Muscle of leg (tissue), 11 donors: ENCODE measurements around the gene NCOA1. TPM values are rescaled to one million over a fixed set of nuclear protein-coding genes. Genes with fewer than 3 reads are reported as not detected.
A peak's percentile ranks its signal among the peaks of the same experiment; 100 is the strongest.
"Not testable (repeated sequence)": the region's sequence is repeated elsewhere in the genome, so short reads cannot be mapped to it uniquely, and the experiment has no call there.

Experiments
- DNase-seq: peaks from one replicate; pipeline ENCODE4 v3.0.0; 2013
- H3K27ac ChIP-seq: one replicate; pipeline ENCODE4 v1.5.1; 2013; ENCODE audit warnings: mild to moderate bottlenecking, low read length, control low read depth
- H3K27me3 ChIP-seq: one replicate; pipeline ENCODE4 v1.6.1; 2013; ENCODE audit warnings: low read length; ENCODE audit not compliant: control insufficient read depth, insufficient read depth
- H3K36me3 ChIP-seq: one replicate; pipeline ENCODE4 v1.6.1; 2013; ENCODE audit warnings: low read length; ENCODE audit not compliant: control insufficient read depth, insufficient read depth
- H3K4me1 ChIP-seq: one replicate; pipeline ENCODE4 v1.6.1; 2013; ENCODE audit warnings: low read length; ENCODE audit not compliant: control insufficient read depth, insufficient read depth
- H3K4me3 ChIP-seq: one replicate; pipeline ENCODE4 v1.5.1; 2013; ENCODE audit warnings: low read length, control low read depth
- H3K9me3 ChIP-seq: replicated peaks from 2 replicates; pipeline ENCODE4 v1.6.1; 2013; ENCODE audit warnings: low read depth, low read length; ENCODE audit not compliant: control insufficient read depth
- WGBS: methylation state at CpG from one replicate; pipeline ENCODE4 v1.1.5; 2013; ENCODE audit warnings: missing lambda C conversion rate; ENCODE audit not compliant: insufficient coverage; 5-methylcytosine and 5-hydroxymethylcytosine counted together
- polyA plus RNA-seq, 8 donors: library from polyadenylated mRNA; unstranded; fragments of 120-200 nt; gene quantifications; one replicate each; pipeline versions ENCODE4 v1.2.1 to v1.2.3, GENCODE V29; 2013; ENCODE audit warnings: inconsistent platforms in 1 of 8, low replicate concordance in 1 of 8; ENCODE audit not compliant: insufficient read length in 8 of 8, insufficient read depth in 1 of 8
- total RNA-seq: library from RNA; stranded (reverse); fragments of 120-200 nt; gene quantifications from one replicate; pipeline ENCODE4 v1.2.4, GENCODE V29; 2013

The NCOA1 gene
- total and polyA plus RNA-seq, 9 donors, result 69.6 to 106 (median 89.6) TPM

- H3K9me3 ChIP-seq, H3K4me3 ChIP-seq, H3K36me3 ChIP-seq, DNase-seq, H3K4me1 ChIP-seq, H3K27ac ChIP-seq, H3K27me3 ChIP-seq: not testable (repeated sequence)
- 98% methylated on average over 19 of the region's 25 CpGs for WGBS
Measured at GRCh38 chr2:24805811-24806660, 315.0 kb downstream of the NCOA1 start.

- Histone ChIP-seq H3K36me3 (peaks cover 4% of the 10 kb centered on the region), H3K27me3 (no peaks in the 10 kb centered on the region), H3K9me3 (peaks cover 2% of the 10 kb centered on the region), H3K4me3 (no peak overlapping the region), H3K4me1 (no peaks in the 10 kb centered on the region), H3K27ac (no peak overlapping the region)
- DNase-seq, result no peak
Measured at GRCh38 chr2:24806661-24807036, 315.6 kb downstream of the NCOA1 start.

DNA sequence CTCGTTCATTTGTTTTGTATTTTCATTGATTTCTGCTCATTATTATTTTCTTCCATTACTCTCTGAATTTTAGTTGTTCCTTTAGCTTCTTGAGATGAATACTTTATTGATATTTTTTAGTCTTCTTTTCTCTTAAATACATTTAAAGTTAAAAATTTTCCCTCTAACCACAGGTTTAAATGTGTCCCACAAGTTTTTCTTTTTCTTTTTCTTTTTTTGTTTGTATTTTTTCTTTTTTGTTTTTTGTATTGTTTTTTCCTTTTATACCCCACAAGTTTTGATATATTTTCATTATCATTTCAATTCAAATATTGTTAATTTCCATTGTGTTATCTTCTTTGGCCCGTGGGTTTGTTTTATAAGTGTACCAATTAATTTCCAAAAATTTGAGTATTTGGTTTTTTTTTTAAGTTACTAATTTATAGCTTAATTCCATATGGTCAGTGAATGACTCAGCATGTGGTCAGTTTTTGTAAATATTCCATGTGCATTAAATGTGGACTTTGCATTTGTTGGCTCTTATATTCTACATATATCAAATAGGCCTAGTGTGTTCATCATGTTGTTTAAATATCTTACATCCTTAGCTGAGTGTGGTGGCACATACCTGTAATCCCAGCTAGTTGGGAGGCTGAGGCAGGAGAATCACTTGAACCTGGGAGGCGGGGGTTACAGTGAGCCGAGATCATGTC is 318.4 kb downstream of the NCOA1 start:
- no CpG with 5 or more reads among the region's 4 CpGs for WGBS
- Histone ChIP-seq H3K9me3 (peaks cover 2% of the 10 kb centered on the region), H3K4me1 (peaks cover 7% of the 10 kb centered on the region), H3K27ac (no peak overlapping the region), H3K36me3 (peaks cover 5% of the 10 kb centered on the region), H3K4me3 (no peak overlapping the region), H3K27me3 (no peaks in the 10 kb centered on the region)
- no peak for DNase-seq

DNA sequence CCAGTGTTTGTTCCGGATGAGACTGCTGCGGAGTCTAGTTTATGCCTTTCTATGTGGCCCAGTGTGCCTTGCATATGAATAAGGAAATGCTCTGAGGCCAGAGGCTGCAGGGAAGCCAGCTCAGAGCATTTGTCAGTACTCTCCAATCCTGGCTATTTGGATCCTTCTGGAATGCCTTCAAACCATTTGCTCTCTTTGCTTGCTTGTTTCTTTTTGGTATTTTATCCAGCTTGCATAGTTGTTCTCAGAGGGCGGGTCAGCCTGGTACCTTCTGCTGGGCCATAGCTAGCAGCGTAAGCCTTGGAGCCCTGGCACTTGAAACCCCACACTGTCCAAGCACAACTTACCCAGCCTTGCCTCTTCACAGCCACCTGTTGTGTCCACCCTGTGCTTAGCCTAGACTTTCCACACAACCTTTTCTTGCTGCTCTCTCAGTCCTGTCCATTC is 322.7 kb downstream of the NCOA1 start:
- Histone ChIP-seq H3K9me3 (no peaks in the 10 kb centered on the region), H3K4me1 (peaks cover 10% of the 10 kb centered on the region), H3K27ac (peak overlapping the region; percentile 53), H3K36me3 (peaks cover 26% of the 10 kb centered on the region), H3K4me3 (no peak overlapping the region), H3K27me3 (no peaks in the 10 kb centered on the region)
- DNase-seq, result peak; percentile 44
- 88% methylated on average over 4 of the region's 4 CpGs for WGBS

DNA sequence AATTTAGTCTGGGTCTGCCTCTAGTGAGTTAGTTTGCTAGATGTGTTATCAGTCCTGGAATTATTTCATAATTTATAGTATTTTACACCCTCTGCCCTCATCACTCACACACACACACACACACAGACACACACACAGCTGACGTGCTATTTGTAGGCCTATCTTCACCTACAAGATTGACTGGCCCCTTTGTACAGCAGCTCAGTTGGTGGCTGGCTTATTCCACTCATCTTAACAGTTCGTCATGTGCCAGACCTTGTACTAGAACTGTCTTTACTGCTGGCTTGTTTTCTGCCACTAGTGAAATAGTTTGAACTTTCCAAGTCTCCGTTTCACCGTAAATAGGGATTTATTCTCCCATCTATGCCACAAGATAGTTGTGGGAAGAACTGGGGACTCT is 323.5 kb downstream of the NCOA1 start:
- peaks cover 10% of the 10 kb centered on the region for H3K4me1 ChIP-seq
- H3K27ac ChIP-seq, result peak overlapping the region; percentile 53
- H3K27me3 ChIP-seq, result no peaks in the 10 kb centered on the region
- no peak overlapping the region for H3K4me3 ChIP-seq
- no peaks in the 10 kb centered on the region for H3K9me3 ChIP-seq
- no CpG with 5 or more reads among the region's 4 CpGs for WGBS
- peaks cover 34% of the 10 kb centered on the region for H3K36me3 ChIP-seq
- DNase-seq, result peak; percentile 49

DNA sequence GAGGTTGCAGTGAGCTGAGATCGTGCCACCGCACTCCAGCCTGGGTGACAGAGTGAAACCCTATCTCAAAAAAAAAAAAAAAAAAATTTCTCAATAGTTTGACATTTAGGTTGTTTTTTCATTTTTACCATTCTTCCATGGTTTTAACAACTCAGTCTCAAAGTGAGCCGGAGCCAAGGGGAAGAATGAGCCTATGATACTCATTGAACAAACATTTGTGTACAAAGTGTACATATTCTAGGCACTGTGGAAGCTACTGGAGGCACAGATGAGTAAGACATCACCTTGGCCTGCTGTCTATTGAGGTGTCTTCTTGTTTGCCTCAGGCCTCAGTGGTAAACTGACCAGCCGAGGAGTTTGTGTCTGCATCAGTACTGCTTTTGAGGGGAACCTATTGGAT is 324.1 kb downstream of the NCOA1 start:
- peaks cover 10% of the 10 kb centered on the region for H3K4me1 ChIP-seq
- H3K27me3 ChIP-seq, result no peaks in the 10 kb centered on the region
- H3K36me3 ChIP-seq, result peaks cover 39% of the 10 kb centered on the region
- no peak for DNase-seq
- H3K9me3 ChIP-seq, result no peaks in the 10 kb centered on the region
- WGBS, result no CpG with 5 or more reads among the region's 4 CpGs
- no peak overlapping the region for H3K4me3 ChIP-seq
- H3K27ac ChIP-seq, result peak overlapping the region; percentile 7

GRCh38 chr2:24816404-24816803 is 325.4 kb downstream of the NCOA1 start:
- Histone ChIP-seq H3K27me3 (no peaks in the 10 kb centered on the region), H3K9me3 (no peaks in the 10 kb centered on the region), H3K27ac (no peak overlapping the region), H3K4me3 (no peak overlapping the region), H3K36me3 (peaks cover 51% of the 10 kb centered on the region), H3K4me1 (peaks cover 18% of the 10 kb centered on the region)
- no peak for DNase-seq
- WGBS, result 89% methylated on average over 4 of the region's 6 CpGs

- peaks cover 19% of the 10 kb centered on the region for H3K4me1 ChIP-seq
- 80% methylated on average over 1 of the region's 4 CpGs for WGBS
- H3K4me3 ChIP-seq, result no peak overlapping the region
- H3K27me3 ChIP-seq, result no peaks in the 10 kb centered on the region
- no peaks in the 10 kb centered on the region for H3K9me3 ChIP-seq
- H3K36me3 ChIP-seq, result peaks cover 55% of the 10 kb centered on the region
- no peak for DNase-seq
- no peak overlapping the region for H3K27ac ChIP-seq
Measured at GRCh38 chr2:24816884-24817283, 325.8 kb downstream of the NCOA1 start.

DNA sequence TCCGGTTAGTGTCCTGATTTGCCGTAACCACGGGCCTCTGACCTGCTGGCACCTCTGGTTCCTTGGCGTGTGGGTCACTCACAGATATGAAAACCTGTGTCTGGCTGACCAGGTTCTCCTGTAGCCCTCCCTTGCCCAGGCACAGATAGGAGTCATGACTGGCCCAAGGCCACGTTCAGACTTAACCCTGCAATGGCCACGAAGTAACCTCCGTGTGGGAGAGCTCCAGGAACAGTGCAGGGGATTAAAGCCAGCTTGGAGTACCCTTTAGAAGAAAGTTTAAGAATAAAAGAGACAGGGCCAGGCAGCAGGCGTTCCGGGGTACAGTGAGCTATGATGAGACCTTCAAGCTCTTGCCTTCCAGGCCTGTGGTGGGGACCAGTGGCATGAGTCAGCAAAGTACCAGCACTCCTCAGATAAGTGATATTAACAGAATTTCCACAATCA is 327.7 kb downstream of the NCOA1 start:
- Histone ChIP-seq H3K27ac (no peak overlapping the region), H3K4me1 (peaks cover 16% of the 10 kb centered on the region), H3K36me3 (peaks cover 68% of the 10 kb centered on the region), H3K9me3 (no peaks in the 10 kb centered on the region), H3K4me3 (no peak overlapping the region), H3K27me3 (no peaks in the 10 kb centered on the region)
- WGBS, result 62% methylated on average over 9 of the region's 9 CpGs
- DNase-seq, result no peak

- H3K4me1 ChIP-seq, result peaks cover 12% of the 10 kb centered on the region
- H3K27me3 ChIP-seq, result no peaks in the 10 kb centered on the region
- H3K4me3 ChIP-seq, result no peak overlapping the region
- DNase-seq, result no peak
- no peak overlapping the region for H3K27ac ChIP-seq
- 78% methylated on average over 8 of the region's 21 CpGs for whole genome bisulfite sequencing
- H3K36me3 ChIP-seq, result peaks cover 70% of the 10 kb centered on the region
- no peaks in the 10 kb centered on the region for H3K9me3 ChIP-seq
Measured at GRCh38 chr2:24819442-24820174, 328.6 kb downstream of the NCOA1 start.
